CD4-positive, alpha-beta T cell (primary cell): ENCODE measurements around the gene VRK2. TPM values are rescaled to one million over a fixed set of nuclear protein-coding genes. Genes with fewer than 3 reads are reported as not detected.

Experiments used
- ATAC-seq: fragments of 200-7000 bp; cut with Tn5 transposase; one replicate; pipeline ENCODE4 v1.10.0; 2022; ENCODE audit warnings: mild to moderate bottlenecking; ENCODE audit not compliant: poor library complexity
- CTCF ChIA-PET: fragments of 350-600 bp; sonication (Branson Sonifier 250); formaldehyde crosslinking; loops from one replicate; lab custom pipeline; 2021; ENCODE audit warnings: antibody characterized with exemption, inconsistent platforms; lab: Charles Lee
- POLR2A ChIA-PET: fragments of 350-600 bp; sonication (Branson Sonifier 250); formaldehyde crosslinking; loops from one replicate; lab custom pipeline; 2021; ENCODE audit warnings: antibody characterized with exemption, inconsistent platforms; lab: Charles Lee
- DNase-seq, 14 experiments: peaks; one replicate each; pipeline ENCODE4 v3.0.0-alpha.2; 2013 to 2020; ENCODE audit warnings: mixed read lengths in 2 of 14
- H3K27ac ChIP-seq, 2 donors: one replicate each; pipeline versions ENCODE4 v1.5.1 to v1.7.0; 2013; ENCODE audit warnings: low read length in 2 of 2, low read depth in 1 of 2, mild to moderate bottlenecking in 1 of 2
- H3K27me3 ChIP-seq, 2 experiments: 1 replicate in 1 of 2; 2 replicates in 1 of 2; pipeline versions ENCODE4 v1.6.1 to v1.7.0; 2013; ENCODE audit warnings: low read length in 2 of 2, control low read depth in 1 of 2, mild to moderate bottlenecking in 1 of 2, moderate library complexity in 1 of 2; ENCODE audit not compliant: insufficient read depth in 2 of 2, control insufficient read depth in 1 of 2
- H3K36me3 ChIP-seq: one replicate; pipeline ENCODE4 v1.6.1; 2013; ENCODE audit warnings: low read length, control low read depth; ENCODE audit not compliant: insufficient read depth
- H3K4me1 ChIP-seq: one replicate; pipeline ENCODE4 v1.6.1; 2013; ENCODE audit warnings: low read length, control low read depth; ENCODE audit not compliant: insufficient read depth
- H3K4me3 ChIP-seq: one replicate; pipeline ENCODE4 v1.5.1; 2013; ENCODE audit warnings: mild to moderate bottlenecking, low read length, moderate library complexity
- H3K9me3 ChIP-seq, 2 experiments: 1 replicate in 1 of 2; 2 replicates in 1 of 2; pipeline versions ENCODE4 v1.6.1 to v1.7.0; 2013; ENCODE audit warnings: low read length in 2 of 2, mild to moderate bottlenecking in 2 of 2, control low read depth in 1 of 2, moderate library complexity in 1 of 2; ENCODE audit not compliant: control insufficient read depth in 1 of 2, insufficient read depth in 1 of 2
- H3K27ac Mint-ChIP-seq: one replicate; pipeline ENCODE4 v1.8.0; 2020; ENCODE audit warnings: mixed read lengths
- H3K27me3 Mint-ChIP-seq: one replicate; pipeline ENCODE4 v1.8.0; 2021; ENCODE audit warnings: mixed read lengths
- H3K36me3 Mint-ChIP-seq: one replicate; pipeline ENCODE4 v1.8.0; 2021; ENCODE audit warnings: low read depth, mixed read lengths
- H3K4me1 Mint-ChIP-seq: one replicate; pipeline ENCODE4 v1.8.0; 2021; ENCODE audit warnings: low read depth, mixed read lengths
- H3K4me3 Mint-ChIP-seq: one replicate; pipeline ENCODE4 v1.8.0; 2020; ENCODE audit warnings: mild to moderate bottlenecking, mixed read lengths
- H3K9me3 Mint-ChIP-seq: one replicate; pipeline ENCODE4 v1.8.0; 2020; ENCODE audit warnings: mixed read lengths
- CTCF ChIP-seq: fragments of 200-600 bp; IDR thresholded peaks from one replicate; pipeline ENCODE4 v1.8.0; 2022; ENCODE audit warnings: antibody characterized with exemption, mild to moderate bottlenecking
- intact Hi-C, 2 experiments: fragments of 100-400 bp; cut with DNase I in 1 of 2; cut with micrococcal nuclease in 1 of 2; formaldehyde crosslinking; loops; one replicate each; pipeline versions ENCODE4 v1.15.1 to v1.9.0; 2023 to 2025; cut with DNase I, micrococcal nuclease
- total RNA-seq, 174 experiments: library from RNA in 2 of 174; stranded (reverse) in 2 of 174; gene quantifications; one replicate each; pipeline ENCODE4 v1.2.3 and lab custom pipeline; 2021 to 2026

Gene VRK2
- total RNA-seq, 2 experiments from 2014 or later: 11.1 to 11.5 TPM

DNA sequence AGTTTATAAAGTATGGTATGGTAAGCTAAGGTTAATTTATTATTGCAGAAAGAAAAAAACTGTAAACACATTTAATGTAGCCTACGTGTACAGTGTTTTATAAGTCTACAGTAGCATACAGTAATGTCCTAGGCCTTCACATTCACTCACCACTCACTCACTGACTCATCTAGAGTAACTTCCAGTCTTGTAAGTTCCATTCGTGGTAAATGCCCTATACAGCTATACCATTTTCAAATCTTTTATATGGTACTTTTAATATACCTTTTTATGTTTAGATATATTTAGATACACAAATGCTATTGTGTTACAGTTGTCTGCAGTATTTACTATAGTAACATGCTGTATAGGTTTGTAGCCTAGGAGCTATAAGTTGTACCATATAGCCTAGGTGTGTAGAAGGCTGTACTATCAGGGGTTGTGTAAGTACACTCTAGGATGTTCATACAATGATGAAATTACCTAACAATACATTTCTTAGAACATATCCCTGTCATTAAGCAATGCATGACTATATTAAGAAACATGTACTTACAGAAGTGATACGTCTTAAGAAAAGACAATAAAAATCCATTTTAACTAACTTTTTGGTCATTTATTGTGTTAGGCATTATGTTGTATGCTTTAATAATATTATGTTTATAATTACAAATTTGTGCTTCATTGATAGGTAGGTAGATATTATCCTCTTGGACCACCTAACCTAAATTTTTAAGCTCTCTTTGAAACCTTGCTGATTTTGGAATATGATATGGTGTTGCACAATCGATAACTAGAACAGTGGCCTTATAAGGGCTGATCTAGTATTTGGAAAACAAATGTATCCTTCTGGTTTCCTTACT, 51.9 kb downstream of the VRK2 start:
- Mint-ChIP-seq H3K4me1 (no peaks in the 10 kb centered on the region), H3K4me3 (no peak overlapping the region), H3K27ac (no peak overlapping the region), H3K27me3 (no peaks in the 10 kb centered on the region), H3K9me3 (peaks cover 5% of the 10 kb centered on the region), H3K36me3 (peaks cover 49% of the 10 kb centered on the region)
- Histone ChIP-seq H3K36me3 (no peaks in the 10 kb centered on the region), H3K27me3 (no peaks in the 10 kb centered on the region), H3K9me3 (peaks cover 0 to 6% of the 10 kb centered on the region in 2 experiments), H3K27ac (no peak overlapping the region), H3K4me3 (no peak overlapping the region), H3K4me1 (no peaks in the 10 kb centered on the region)
- DNase-seq: no peak
- ChIA-PET POLR2A (no interaction called here), CTCF (interaction anchor here (1.0 kb wide), 1 partner anchor 10 kb away, joined by 3 read pairs; no protein-coding TSS in a partner anchor)
- no peak for TF ChIP-seq CTCF
- intact Hi-C loops: no loop called here
- ATAC-seq: no peak

DNA sequence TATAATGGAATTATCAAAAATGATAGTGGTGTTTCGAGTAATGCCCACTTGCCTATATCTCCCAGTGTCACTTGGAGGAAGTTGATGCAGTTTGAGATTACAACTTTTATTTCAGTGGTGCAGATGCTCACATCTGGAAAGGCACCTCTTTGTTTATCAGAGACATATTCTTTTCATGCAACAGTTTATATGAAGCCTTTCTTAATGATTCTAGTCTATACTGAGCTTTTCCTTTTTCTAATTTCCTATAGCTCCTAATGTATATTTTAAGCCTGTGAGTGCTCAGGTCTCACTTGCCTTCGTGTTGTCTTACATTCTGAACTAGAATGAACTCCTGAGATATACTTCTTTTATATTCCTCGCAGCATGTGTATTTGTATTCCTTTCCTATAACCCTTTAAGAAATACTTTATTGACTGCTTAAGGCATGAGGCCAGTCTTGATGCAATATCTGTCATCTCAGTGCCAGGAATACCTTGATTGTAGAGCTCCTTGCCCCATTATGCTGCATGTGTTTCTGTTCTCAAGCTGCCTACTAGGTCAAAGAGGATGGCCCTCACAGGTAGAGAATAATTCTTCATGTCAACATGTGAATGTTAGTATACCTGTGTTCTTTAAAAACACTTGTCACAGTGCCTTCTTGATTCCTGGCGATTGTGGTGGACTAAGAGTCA, 52.6 kb downstream of the VRK2 start:
- no peak overlapping the region for H3K27ac ChIP-seq
- Mint-ChIP-seq H3K4me3 (no peak overlapping the region), H3K9me3 (peaks cover 5% of the 10 kb centered on the region), H3K27ac (no peak overlapping the region), H3K36me3 (peaks cover 46% of the 10 kb centered on the region), H3K27me3 (no peaks in the 10 kb centered on the region), H3K4me1 (no peaks in the 10 kb centered on the region)
- no peaks in the 10 kb centered on the region for H3K36me3 ChIP-seq
- no peak for TF ChIP-seq CTCF
- ATAC-seq: no peak
- intact Hi-C loops: no loop called here
- POLR2A ChIA-PET: no interaction called here
- H3K27me3 ChIP-seq: no peaks in the 10 kb centered on the region
- no peak overlapping the region for H3K4me3 ChIP-seq
- CTCF ChIA-PET: no interaction called here
- peaks cover 0 to 6% of the 10 kb centered on the region in 2 experiments for H3K9me3 ChIP-seq
- no peak for DNase-seq
- no peaks in the 10 kb centered on the region for H3K4me1 ChIP-seq

GRCh38 chr2:58101500-58101899, 54.9 kb downstream of the VRK2 start:
- no peak overlapping the region for H3K4me3 ChIP-seq
- no peaks in the 10 kb centered on the region for H3K4me1 ChIP-seq
- POLR2A ChIA-PET: no interaction called here
- no peak for DNase-seq
- H3K27ac Mint-ChIP-seq: no peak overlapping the region
- H3K27ac ChIP-seq: no peak overlapping the region
- intact Hi-C loops: no loop called here
- no peaks in the 10 kb centered on the region for H3K9me3 Mint-ChIP-seq
- no peaks in the 10 kb centered on the region for H3K36me3 ChIP-seq
- no peak overlapping the region for H3K4me3 Mint-ChIP-seq
- H3K27me3 Mint-ChIP-seq: no peaks in the 10 kb centered on the region
- no peak for ATAC-seq
- no peak for TF ChIP-seq CTCF
- no peaks in the 10 kb centered on the region for H3K4me1 Mint-ChIP-seq
- H3K9me3 ChIP-seq: no peaks in the 10 kb centered on the region
- peaks cover 24% of the 10 kb centered on the region for H3K36me3 Mint-ChIP-seq
- no peaks in the 10 kb centered on the region for H3K27me3 ChIP-seq
- CTCF ChIA-PET: no interaction called here
